RWPE2 (cell line): Measurements from ENCODE around the gene ALDH3A1.
"Not testable (repeated sequence)": the region's sequence is repeated elsewhere in the genome, so short reads cannot be mapped to it uniquely, and the experiment has no call there.

Source experiments
- ATAC-seq: fragments of 200-7000 bp; cut with Tn5 transposase; 3 replicates; pipeline ENCODE4 v1.9.1; 2021; ENCODE audit warnings: low read depth
- DNase-seq: peaks from one replicate; pipeline ENCODE4 v3.0.0-alpha.2; 2020; ENCODE audit warnings: low spot score
- H3K27ac ChIP-seq: fragments of 450-650 bp; 2 replicates; pipeline ENCODE4 v1.5.1; 2017; ENCODE audit warnings: mild to moderate bottlenecking; ENCODE audit not compliant: poor library complexity, severe bottlenecking
- H3K27me3 ChIP-seq: fragments of 250-450 bp; sonication (Bioruptor Pico); 2 replicates; pipeline ENCODE4 v1.5.1; 2021; ENCODE audit warnings: mild to moderate bottlenecking, moderate library complexity; ENCODE audit not compliant: insufficient read depth, poor library complexity, severe bottlenecking
- H3K36me3 ChIP-seq: fragments of 250-450 bp; sonication (Bioruptor Pico); 2 replicates; pipeline ENCODE4 v1.5.1; 2020; ENCODE audit warnings: low read depth, mild to moderate bottlenecking, moderate library complexity
- H3K4me1 ChIP-seq: fragments of 250-450 bp; sonication (Bioruptor Pico); 2 replicates; pipeline ENCODE4 v1.5.1; 2021; ENCODE audit warnings: mild to moderate bottlenecking, moderate library complexity; ENCODE audit not compliant: insufficient read depth, poor library complexity, severe bottlenecking
- H3K4me3 ChIP-seq: fragments of 250-450 bp; sonication (Bioruptor Pico); 2 replicates; pipeline ENCODE4 v1.5.1; 2021; ENCODE audit warnings: mild to moderate bottlenecking, moderate library complexity; ENCODE audit not compliant: severe bottlenecking
- H3K9me3 ChIP-seq: fragments of 250-450 bp; sonication (Bioruptor Pico); 2 replicates; pipeline ENCODE4 v1.5.1; 2021; ENCODE audit warnings: mild to moderate bottlenecking, moderate library complexity; ENCODE audit not compliant: severe bottlenecking
- TF ChIP-seq, protein P1 (sequence below): fragments of 450-650 bp; IDR thresholded peaks from one replicate; pipeline ENCODE4 v1.5.1; 2017; ENCODE audit warnings: mild to moderate bottlenecking, moderate library complexity; ENCODE audit not compliant: poor library complexity, severe bottlenecking

ALDH3A1 gene

DNA sequence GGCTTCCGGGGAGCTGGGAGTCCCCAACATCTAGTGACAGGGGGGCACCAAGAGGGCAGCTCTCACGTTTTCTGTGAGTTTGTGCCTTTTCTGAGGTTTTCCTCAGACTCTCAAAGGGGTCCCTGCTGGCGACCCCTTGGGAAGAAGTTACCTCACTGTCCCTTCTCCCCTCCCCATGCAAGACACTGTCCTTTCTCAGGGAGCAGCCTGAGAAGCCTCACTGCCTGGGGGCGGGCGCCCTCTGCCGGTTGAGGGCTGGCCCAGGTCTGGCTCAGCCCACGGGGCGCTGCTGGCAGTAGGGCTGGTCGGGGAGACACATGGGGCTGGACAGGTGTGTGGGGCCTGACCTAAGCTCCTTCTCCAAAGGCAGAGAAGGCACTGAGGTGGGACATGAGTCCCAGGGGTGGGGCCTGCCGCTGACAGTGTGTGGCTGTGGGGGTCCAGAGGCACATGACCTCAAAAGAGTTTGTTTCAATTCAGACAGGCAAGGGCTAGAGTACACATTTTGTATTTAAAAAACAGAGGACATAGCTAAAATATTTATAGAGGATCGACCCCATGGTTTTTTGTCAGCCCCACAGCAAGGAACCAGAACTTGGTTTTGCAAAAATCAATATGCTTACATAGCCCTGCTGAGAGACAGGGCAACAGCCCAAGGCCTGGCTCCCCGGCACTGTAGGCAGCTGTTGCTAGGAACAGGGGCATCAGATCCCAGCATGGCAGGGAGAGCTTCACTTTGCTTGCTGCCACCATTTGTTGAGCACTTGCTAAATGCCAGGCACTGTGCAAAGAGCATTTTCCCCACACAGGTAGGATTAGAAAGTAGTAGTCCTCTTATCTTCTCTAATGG is 18.5 kb upstream of the ALDH3A1 start:
- Histone ChIP-seq H3K36me3 (no peaks in the 10 kb centered on the region), H3K27me3 (no peaks in the 10 kb centered on the region), H3K9me3 (no peaks in the 10 kb centered on the region), H3K4me1 (no peaks in the 10 kb centered on the region), H3K27ac (no peak overlapping the region), H3K4me3 (no peak overlapping the region)
- DNase-seq, result peak; percentile 60
- TF ChIP-seq, protein P1, sequence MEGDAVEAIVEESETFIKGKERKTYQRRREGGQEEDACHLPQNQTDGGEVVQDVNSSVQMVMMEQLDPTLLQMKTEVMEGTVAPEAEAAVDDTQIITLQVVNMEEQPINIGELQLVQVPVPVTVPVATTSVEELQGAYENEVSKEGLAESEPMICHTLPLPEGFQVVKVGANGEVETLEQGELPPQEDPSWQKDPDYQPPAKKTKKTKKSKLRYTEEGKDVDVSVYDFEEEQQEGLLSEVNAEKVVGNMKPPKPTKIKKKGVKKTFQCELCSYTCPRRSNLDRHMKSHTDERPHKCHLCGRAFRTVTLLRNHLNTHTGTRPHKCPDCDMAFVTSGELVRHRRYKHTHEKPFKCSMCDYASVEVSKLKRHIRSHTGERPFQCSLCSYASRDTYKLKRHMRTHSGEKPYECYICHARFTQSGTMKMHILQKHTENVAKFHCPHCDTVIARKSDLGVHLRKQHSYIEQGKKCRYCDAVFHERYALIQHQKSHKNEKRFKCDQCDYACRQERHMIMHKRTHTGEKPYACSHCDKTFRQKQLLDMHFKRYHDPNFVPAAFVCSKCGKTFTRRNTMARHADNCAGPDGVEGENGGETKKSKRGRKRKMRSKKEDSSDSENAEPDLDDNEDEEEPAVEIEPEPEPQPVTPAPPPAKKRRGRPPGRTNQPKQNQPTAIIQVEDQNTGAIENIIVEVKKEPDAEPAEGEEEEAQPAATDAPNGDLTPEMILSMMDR, result peak; percentile 96
- peak; percentile 93 for ATAC-seq

DNA sequence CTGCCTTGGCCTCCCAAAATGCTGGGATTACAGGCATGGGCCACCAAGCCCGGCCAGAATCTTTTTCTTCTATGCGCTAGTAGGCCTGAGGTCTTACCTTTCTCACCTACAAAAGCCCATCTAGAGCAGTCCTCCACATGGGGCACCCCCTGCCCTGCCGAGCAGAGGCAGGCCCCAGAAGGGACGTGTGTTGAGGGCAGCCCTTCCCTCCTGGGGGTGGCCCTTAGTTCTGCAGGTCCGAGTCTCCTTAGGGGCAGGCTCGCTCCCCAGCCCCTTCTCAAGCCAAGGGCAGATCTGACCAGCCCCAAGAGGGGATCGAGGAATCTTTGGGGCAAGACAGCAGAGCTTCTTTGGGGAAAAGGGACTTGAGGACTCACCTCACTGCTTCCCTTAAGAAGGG is 17.9 kb upstream of the ALDH3A1 start:
- H3K9me3 ChIP-seq, result no peaks in the 10 kb centered on the region
- TF ChIP-seq, protein P1, result no peak
- DNase-seq (no peak), ATAC-seq (no peak)
- H3K36me3 ChIP-seq, result no peaks in the 10 kb centered on the region
- no peaks in the 10 kb centered on the region for H3K27me3 ChIP-seq
- no peak overlapping the region for H3K27ac ChIP-seq
- no peak overlapping the region for H3K4me3 ChIP-seq
- no peaks in the 10 kb centered on the region for H3K4me1 ChIP-seq

DNA sequence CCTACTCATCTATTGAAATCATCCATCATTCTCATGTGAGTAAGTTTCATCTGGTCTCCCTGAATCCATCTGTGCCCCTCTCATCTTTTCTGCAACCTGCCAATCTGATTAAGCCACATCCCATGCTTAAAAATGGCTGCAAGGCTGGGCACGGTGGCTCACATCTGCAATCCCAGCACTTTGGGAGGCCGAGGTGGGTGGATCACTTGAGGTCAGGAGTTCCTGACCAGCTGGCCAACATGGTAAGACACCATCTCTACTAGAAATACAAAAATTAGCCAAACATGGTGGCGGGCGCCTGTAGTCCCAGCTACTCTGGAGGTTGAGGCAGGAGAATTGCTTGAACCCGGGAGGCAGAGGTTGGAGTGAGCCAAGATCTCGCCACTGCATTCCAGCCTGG is 15.9 kb upstream of the ALDH3A1 start:
- not testable (repeated sequence) for H3K9me3 ChIP-seq

DNA sequence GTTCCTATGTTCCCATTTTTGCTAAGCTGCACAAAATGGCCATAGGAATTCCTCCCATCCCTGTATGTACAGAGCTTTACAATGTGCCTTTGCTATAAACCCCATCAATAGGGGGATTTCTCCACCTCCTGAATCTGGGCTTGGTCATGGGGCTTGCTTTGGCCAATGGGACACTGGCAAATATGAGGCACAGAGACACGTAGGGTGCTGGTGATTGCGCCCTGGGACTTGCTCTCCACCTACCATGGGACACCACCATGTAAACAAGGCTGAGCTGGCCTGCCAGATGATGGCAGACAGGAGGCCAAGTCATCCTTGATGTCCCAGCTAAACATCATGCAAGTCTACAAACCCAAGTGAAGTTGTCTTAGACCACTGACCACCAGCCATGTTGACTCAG is 15.3 kb upstream of the ALDH3A1 start:
- no peaks in the 10 kb centered on the region for H3K4me1 ChIP-seq
- H3K9me3 ChIP-seq, result no peaks in the 10 kb centered on the region
- no peak overlapping the region for H3K4me3 ChIP-seq
- H3K27ac ChIP-seq, result no peak overlapping the region
- H3K27me3 ChIP-seq, result no peaks in the 10 kb centered on the region
- TF ChIP-seq, protein P1, result no peak
- no peaks in the 10 kb centered on the region for H3K36me3 ChIP-seq
- DNase-seq, result no peak
- no peak for ATAC-seq

More for the DNA sequence above, 15.9 kb upstream of the ALDH3A1 start:
- not testable (repeated sequence) for H3K4me3 ChIP-seq, DNase-seq, H3K27me3 ChIP-seq, H3K4me1 ChIP-seq, H3K36me3 ChIP-seq, H3K27ac ChIP-seq, ATAC-seq

DNA sequence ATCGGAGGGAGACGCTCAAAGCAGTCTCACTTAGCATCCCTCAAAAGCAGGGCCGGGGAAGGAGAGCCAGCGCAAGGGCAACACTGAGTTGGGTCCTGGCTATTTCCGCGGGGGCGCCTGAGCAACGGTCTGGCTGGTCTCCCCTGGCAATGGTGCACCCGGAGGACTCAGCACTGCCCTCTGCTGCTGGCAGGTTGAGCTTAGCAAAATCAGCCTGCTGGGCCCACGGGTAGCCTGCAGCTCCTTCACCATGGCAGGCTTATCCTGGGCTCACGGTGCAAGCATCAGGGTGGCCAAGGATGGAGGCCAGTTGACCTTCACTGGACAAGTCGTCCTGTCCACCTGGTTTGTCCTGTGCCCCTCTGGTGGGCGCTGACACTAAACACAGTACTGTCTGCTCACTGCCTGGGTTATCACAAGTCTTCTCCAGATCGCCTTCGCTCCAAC is 14.4 kb upstream of the ALDH3A1 start:
- H3K27me3 ChIP-seq, result no peaks in the 10 kb centered on the region
- DNase-seq (no peak), ATAC-seq (peak; percentile 69)
- TF ChIP-seq, protein P1, result peak; percentile 76
- H3K4me3 ChIP-seq, result no peak overlapping the region
- no peak overlapping the region for H3K27ac ChIP-seq
- H3K4me1 ChIP-seq, result no peaks in the 10 kb centered on the region
- H3K9me3 ChIP-seq, result no peaks in the 10 kb centered on the region
- no peaks in the 10 kb centered on the region for H3K36me3 ChIP-seq
